PFSK-1 (cell line): ENCODE results near the gene ZFAND3.

Experiments
- FOXP2 ChIP-seq: optimal IDR thresholded peaks from 2 replicates; pipeline ENCODE3; 2011; ENCODE audit warnings: borderline replicate concordance, control low read depth, inconsistent platforms; ENCODE audit not compliant: insufficient read depth; ENCODE audit errors: extremely low read length, extremely low read depth
- POLR2AphosphoS5 ChIP-seq: IDR thresholded peaks from 2 replicates; pipeline ENCODE4 v1.6.1; 2012; ENCODE audit warnings: low read depth, mild to moderate bottlenecking, control low read depth, low read length, moderate library complexity
- SIN3A ChIP-seq: IDR thresholded peaks from 2 replicates; pipeline ENCODE4 v1.6.1; 2012; ENCODE audit warnings: mild to moderate bottlenecking, low read length, moderate library complexity, borderline replicate concordance; ENCODE audit not compliant: insufficient read depth
- TAF1 ChIP-seq: IDR thresholded peaks from 2 replicates; pipeline ENCODE4 v1.6.1; 2012; ENCODE audit warnings: low read length, control low read depth, borderline replicate concordance; ENCODE audit not compliant: insufficient read depth
- TF ChIP-seq, protein P1 (sequence below), 2 experiments: IDR thresholded peaks; 2 replicates each; pipeline versions ENCODE4 v1.6.1 to v1.8.0; 2011 to 2012; ENCODE audit warnings: low read depth in 2 of 2, low read length in 2 of 2, control low read depth in 1 of 2, inconsistent platforms in 1 of 2, mild to moderate bottlenecking in 1 of 2, moderate library complexity in 1 of 2; ENCODE audit not compliant: insufficient read depth in 1 of 2

Gene ZFAND3

DNA sequence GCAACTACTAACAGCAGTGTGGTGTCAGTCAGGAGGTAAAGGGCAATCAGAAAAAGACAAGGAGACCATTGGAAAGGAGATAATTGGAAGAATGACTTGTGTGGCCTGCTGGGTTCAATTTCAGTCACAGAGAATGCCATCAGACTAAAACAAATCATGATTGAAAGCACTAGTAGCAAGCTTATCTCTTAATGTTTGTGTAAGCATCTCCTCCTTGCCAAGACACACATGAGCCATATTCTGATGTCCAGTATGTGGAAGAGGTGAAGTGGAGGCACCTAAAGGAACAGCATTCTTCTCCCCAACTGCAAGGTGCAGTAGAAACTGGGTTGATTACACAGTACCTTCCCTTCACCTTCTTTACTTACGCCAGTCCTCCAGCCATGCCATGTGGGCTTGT, 287.5 kb downstream of the ZFAND3 start:
- TF ChIP-seq FOXP2 (no peak), SIN3A (no peak), POLR2AphosphoS5 (no peak), TAF1 (no peak)
- TF ChIP-seq, protein P1, sequence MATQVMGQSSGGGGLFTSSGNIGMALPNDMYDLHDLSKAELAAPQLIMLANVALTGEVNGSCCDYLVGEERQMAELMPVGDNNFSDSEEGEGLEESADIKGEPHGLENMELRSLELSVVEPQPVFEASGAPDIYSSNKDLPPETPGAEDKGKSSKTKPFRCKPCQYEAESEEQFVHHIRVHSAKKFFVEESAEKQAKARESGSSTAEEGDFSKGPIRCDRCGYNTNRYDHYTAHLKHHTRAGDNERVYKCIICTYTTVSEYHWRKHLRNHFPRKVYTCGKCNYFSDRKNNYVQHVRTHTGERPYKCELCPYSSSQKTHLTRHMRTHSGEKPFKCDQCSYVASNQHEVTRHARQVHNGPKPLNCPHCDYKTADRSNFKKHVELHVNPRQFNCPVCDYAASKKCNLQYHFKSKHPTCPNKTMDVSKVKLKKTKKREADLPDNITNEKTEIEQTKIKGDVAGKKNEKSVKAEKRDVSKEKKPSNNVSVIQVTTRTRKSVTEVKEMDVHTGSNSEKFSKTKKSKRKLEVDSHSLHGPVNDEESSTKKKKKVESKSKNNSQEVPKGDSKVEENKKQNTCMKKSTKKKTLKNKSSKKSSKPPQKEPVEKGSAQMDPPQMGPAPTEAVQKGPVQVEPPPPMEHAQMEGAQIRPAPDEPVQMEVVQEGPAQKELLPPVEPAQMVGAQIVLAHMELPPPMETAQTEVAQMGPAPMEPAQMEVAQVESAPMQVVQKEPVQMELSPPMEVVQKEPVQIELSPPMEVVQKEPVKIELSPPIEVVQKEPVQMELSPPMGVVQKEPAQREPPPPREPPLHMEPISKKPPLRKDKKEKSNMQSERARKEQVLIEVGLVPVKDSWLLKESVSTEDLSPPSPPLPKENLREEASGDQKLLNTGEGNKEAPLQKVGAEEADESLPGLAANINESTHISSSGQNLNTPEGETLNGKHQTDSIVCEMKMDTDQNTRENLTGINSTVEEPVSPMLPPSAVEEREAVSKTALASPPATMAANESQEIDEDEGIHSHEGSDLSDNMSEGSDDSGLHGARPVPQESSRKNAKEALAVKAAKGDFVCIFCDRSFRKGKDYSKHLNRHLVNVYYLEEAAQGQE (IDR thresholded peaks at IDR 0.05; ENCODE audit: insufficient read depth in 1 of 2, low read depth in 2 of 2, low read length in 2 of 2): no peak

- TF ChIP-seq TAF1 (no peak), POLR2AphosphoS5 (no peak), SIN3A (no peak), FOXP2 (no peak)
- TF ChIP-seq, protein P1 (IDR thresholded peaks at IDR 0.05; ENCODE audit: insufficient read depth in 1 of 2, low read depth in 2 of 2, low read length in 2 of 2): no peak
Observed at GRCh38 chr6:38110481-38110971, 291.0 kb downstream of the ZFAND3 start.

GRCh38 chr6:38112181-38112580, 292.7 kb downstream of the ZFAND3 start:
- TF ChIP-seq POLR2AphosphoS5 (no peak), SIN3A (no peak), TAF1 (no peak), FOXP2 (no peak)
- TF ChIP-seq, protein P1 (IDR thresholded peaks at IDR 0.05; ENCODE audit: insufficient read depth in 1 of 2, low read depth in 2 of 2, low read length in 2 of 2): no peak

DNA sequence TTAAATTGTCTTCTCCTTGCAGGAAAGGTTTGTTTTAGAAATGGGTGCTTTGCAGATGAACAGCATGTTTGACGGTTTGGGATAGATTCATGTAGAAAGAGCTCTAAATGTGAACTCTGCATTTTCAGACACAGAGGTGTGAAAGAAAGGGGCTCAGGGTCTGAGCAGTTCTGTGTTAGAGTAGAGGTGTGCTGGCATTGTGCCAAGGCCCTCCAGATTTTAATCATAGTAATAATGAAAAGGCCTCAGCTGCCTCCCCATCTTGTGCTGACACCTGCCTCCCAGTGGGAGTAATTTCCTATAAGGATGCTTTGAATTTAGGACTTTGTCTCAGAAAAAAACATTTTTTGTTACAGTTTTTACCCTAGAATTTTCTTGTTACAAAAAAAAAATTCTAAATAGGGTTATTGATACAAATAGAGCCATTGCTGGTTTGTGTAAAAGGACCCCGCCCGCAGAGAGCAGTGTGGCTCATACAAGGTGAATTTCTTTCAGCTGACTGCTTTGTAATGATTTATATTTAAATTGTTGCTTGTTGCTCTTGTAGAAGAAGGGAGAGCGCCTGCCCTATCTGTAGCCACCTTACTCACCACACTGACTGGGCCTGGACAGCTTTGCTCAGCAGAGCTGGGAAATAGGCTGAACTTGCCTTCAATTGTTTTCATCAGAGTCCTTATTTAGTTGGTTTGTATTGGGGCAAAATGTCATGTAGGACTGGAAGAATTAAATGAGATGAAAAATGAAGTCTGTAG, 294.5 kb downstream of the ZFAND3 start:
- no peak for TF ChIP-seq SIN3A
- TF ChIP-seq, protein P1 (IDR thresholded peaks at IDR 0.05; ENCODE audit: insufficient read depth in 1 of 2, low read depth in 2 of 2, low read length in 2 of 2): no peak
- no peak for TF ChIP-seq POLR2AphosphoS5
- no peak for TF ChIP-seq FOXP2
- no peak for TF ChIP-seq TAF1
